ENCODE measurements around the gene TTC21A. TPM values are rescaled to one million over a fixed set of nuclear protein-coding genes. Genes with fewer than 3 reads are reported as not detected.
A peak's percentile ranks its signal among the peaks of the same experiment; 100 is the strongest.
"Not testable (repeated sequence)": the region's sequence is repeated elsewhere in the genome, so short reads cannot be mapped to it uniquely, and the experiment has no call there.

Gene TTC21A
- total RNA-seq, result 10 to 100 TPM in 1 of 5 donors, 1 to 10 TPM in 4; 3.5 to 12.4 (median 5.4) TPM
- 3.2 TPM for total RNA-seq (2013)
- total RNA-seq, result 0.28 to 23.6 (median 3.9) reads per million in 29 experiments

DNA sequence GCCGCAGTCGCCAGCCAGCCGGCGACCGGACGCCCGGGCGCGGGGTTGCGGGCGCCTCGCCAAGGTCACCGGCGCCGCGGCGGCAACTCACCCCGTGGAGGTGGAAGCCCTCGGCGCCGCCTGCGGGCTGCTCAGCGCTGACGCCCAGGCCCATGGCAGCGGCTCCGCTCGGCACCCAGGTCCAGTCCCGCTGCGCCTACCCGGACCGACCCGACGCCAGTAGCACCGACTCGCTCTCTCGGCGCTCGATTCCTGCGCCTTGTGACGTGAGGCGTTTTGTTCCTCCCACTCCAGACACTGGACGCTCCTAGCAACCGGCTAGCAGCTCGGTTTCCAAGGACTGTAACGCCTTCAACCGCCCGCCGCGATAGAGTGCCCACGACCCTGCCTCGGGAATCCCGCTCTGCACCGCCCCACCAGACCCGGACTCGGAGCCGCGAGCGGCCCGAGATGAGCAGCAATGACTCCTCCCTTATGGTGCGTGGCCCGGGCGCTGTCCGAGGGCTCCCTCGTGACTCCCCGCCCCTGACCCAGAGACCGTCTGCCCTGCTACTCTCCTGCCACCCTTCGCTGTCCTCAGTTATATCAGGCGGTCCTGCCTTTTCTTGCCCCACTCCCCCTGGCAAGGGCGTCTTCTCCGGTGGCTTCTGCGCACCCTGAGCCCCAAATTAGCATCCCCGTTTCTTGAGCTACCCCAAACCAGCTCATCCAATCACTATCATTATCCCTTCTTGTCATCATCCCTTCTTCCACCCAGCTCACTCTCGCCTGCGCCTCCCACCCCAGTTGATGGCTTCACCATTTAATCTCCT, at the start of gene TTC21A, which contains the start of gene GORASP1:
TSS of gene TTC21A (plus strand) at position 293 of the 812 bp plus-strand sequence. CDS start at position 451, 158 bp downstream.
TSS of gene GORASP1 (minus strand) at position 240 of the 812 bp plus-strand sequence. CDS start at position 154, 86 bp downstream.
- Mint-ChIP-seq H3K4me1 (peaks cover 54 to 60% (median 56%) of the 10 kb centered on the region in 3 donors), H3K36me3 (no peaks in the 10 kb centered on the region), H3K27me3 (no peaks in the 10 kb centered on the region), H3K9me3 (no peaks in the 10 kb centered on the region), H3K4me3 (peak within 1 kb of the TSS; percentile 87 to 95 (median 93)), H3K27ac (peak within 1 kb of the TSS; percentile 88 to 92)
- WGBS (ENCODE audit: insufficient coverage), result under 1% methylated on average over 74 of the region's 74 CpGs
- no peaks in the 10 kb centered on the region for H3K36me3 ChIP-seq (ENCODE audit: control insufficient read depth in 2 of 2, extremely low read depth in 1 of 2, insufficient read depth in 1 of 2, low read length in 1 of 2)
- POLR2A ChIA-PET, result interaction anchor here in 1 of 2 donors (1.6 kb wide), 1 partner anchor 33 kb away, joined by 4 read pairs; no protein-coding TSS in a partner anchor
- no peaks in the 10 kb centered on the region for H3K9me3 ChIP-seq
- H3K27me3 ChIP-seq (replicated peaks in 1 of 2; ENCODE audit: control insufficient read depth in 2 of 2, extremely low read depth in 1 of 2, insufficient read depth in 2 of 2, low read length in 1 of 2), result no peaks in the 10 kb centered on the region
- DNase-seq (peak; percentile 22 to 76 (median 45)), ATAC-seq (replicated peaks in 1 of 4) (peak; percentile 62 to 68 (median 66))
- H3K4me3 ChIP-seq (ENCODE audit: control insufficient read depth in 1 of 2, extremely low read depth in 1 of 2, low read length in 1 of 2), result peak within 1 kb of the TSS; percentile 78 to 91
- CTCF ChIA-PET, result interaction anchor here (1.0 to 1.4 kb wide), 4 partner anchors 70 to 184 kb away, joined by 4 to 5 read pairs (median 4); no protein-coding TSS in a partner anchor
- H3K27ac ChIP-seq (ENCODE audit: low read length), result peak within 1 kb of the TSS; percentile 48
- peaks cover 7 to 37% of the 10 kb centered on the region in 2 experiments for H3K4me1 ChIP-seq (ENCODE audit: control insufficient read depth in 1 of 2, extremely low read depth in 1 of 2, insufficient read depth in 2 of 2, low read length in 2 of 2)

- WGBS (ENCODE audit: insufficient coverage), result no CpG with 5 or more reads among the region's 2 CpGs
- not testable (repeated sequence) for H3K27ac Mint-ChIP-seq
These were observed 46.3 kb upstream of the TTC21A start for GRCh38 chr3:39061228-39061627.

DNA sequence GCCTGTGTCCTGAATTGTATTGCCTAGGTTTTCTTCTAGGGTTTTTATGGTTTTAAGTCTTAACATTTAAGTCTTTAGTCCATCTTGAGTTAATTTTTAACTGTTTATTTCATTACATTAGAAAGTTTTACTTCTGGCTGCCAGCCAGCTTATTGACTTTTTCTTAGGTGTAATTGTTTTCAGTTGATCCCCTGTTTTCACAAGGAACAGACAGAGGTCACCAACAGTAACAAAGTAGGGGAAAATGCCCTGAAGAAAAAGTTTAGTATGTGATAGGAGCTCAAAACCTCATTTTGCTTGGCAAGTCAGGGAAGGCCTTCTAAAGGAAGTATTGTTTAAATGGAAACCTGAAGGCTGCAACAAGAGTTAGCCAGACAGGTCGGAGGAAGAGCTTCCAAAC, 45.3 kb upstream of the TTC21A start:
- peaks cover 44% of the 10 kb centered on the region for H3K36me3 Mint-ChIP-seq
- H3K9me3 Mint-ChIP-seq, result no peaks in the 10 kb centered on the region
- DNase-seq, result no peak
- Histone ChIP-seq H3K36me3 (ENCODE audit: control insufficient read depth in 2 of 2, extremely low read depth in 1 of 2, insufficient read depth in 1 of 2, low read length in 1 of 2) (peaks cover 3 to 30% of the 10 kb centered on the region in 2 donors), H3K4me3 (ENCODE audit: control insufficient read depth in 1 of 2, extremely low read depth in 1 of 2, low read length in 1 of 2) (no peak overlapping the region), H3K9me3 (no peaks in the 10 kb centered on the region), H3K27ac (ENCODE audit: low read length) (no peak overlapping the region), H3K4me1 (ENCODE audit: control insufficient read depth in 1 of 2, extremely low read depth in 1 of 2, insufficient read depth in 2 of 2, low read length in 2 of 2) (no peaks in the 10 kb centered on the region), H3K27me3 (replicated peaks in 1 of 2; ENCODE audit: control insufficient read depth in 2 of 2, extremely low read depth in 1 of 2, insufficient read depth in 2 of 2, low read length in 1 of 2) (no peaks in the 10 kb centered on the region)
- 60% methylated on average over 1 of the region's 1 CpG for WGBS (ENCODE audit: insufficient coverage)
- CTCF ChIA-PET, result interaction anchor here in 1 of 2 donors (0.9 kb wide), 1 partner anchor 66 kb away, joined by 4 read pairs; no protein-coding TSS in a partner anchor
- H3K4me3 Mint-ChIP-seq, result no peak overlapping the region
- H3K27ac Mint-ChIP-seq, result peak overlapping the region in 1 of 2 donors; percentile 54
- no peak for ATAC-seq (replicated peaks in 1 of 4)
- POLR2A ChIA-PET, result no interaction called here
- no peaks in the 10 kb centered on the region for H3K27me3 Mint-ChIP-seq
- peaks cover 41 to 48% (median 46%) of the 10 kb centered on the region in 3 donors for H3K4me1 Mint-ChIP-seq

More at GRCh38 chr3:39061228-39061627, 46.3 kb upstream of the TTC21A start:
- peaks cover 0 to 22% of the 10 kb centered on the region in 2 donors for H3K36me3 ChIP-seq (ENCODE audit: control insufficient read depth in 2 of 2, extremely low read depth in 1 of 2, insufficient read depth in 1 of 2, low read length in 1 of 2)
- H3K4me3 Mint-ChIP-seq; POLR2A ChIA-PET; H3K9me3 ChIP-seq; H3K4me1 ChIP-seq (ENCODE audit: control insufficient read depth in 1 of 2, extremely low read depth in 1 of 2, insufficient read depth in 2 of 2, low read length in 2 of 2); ATAC-seq (replicated peaks in 1 of 4); DNase-seq; H3K27me3 Mint-ChIP-seq; H3K27ac ChIP-seq (ENCODE audit: low read length); H3K4me3 ChIP-seq (ENCODE audit: control insufficient read depth in 1 of 2, extremely low read depth in 1 of 2, low read length in 1 of 2); H3K9me3 Mint-ChIP-seq; H3K27me3 ChIP-seq (replicated peaks in 1 of 2; ENCODE audit: control insufficient read depth in 2 of 2, extremely low read depth in 1 of 2, insufficient read depth in 2 of 2, low read length in 1 of 2); CTCF ChIA-PET: not testable (repeated sequence)
- Mint-ChIP-seq H3K4me1 (peaks cover 51 to 57% (median 55%) of the 10 kb centered on the region in 3 donors), H3K36me3 (peaks cover 37% of the 10 kb centered on the region)

GRCh38 chr3:39063143-39063542, 44.3 kb upstream of the TTC21A start:
- DNase-seq (no peak), ATAC-seq (replicated peaks in 1 of 4) (no peak)
- Histone ChIP-seq H3K9me3 (no peaks in the 10 kb centered on the region), H3K4me3 (ENCODE audit: control insufficient read depth in 1 of 2, extremely low read depth in 1 of 2, low read length in 1 of 2) (no peak overlapping the region), H3K27me3 (replicated peaks in 1 of 2; ENCODE audit: control insufficient read depth in 2 of 2, extremely low read depth in 1 of 2, insufficient read depth in 2 of 2, low read length in 1 of 2) (no peaks in the 10 kb centered on the region), H3K36me3 (ENCODE audit: control insufficient read depth in 2 of 2, extremely low read depth in 1 of 2, insufficient read depth in 1 of 2, low read length in 1 of 2) (peaks cover 3 to 37% of the 10 kb centered on the region in 2 donors), H3K4me1 (ENCODE audit: control insufficient read depth in 1 of 2, extremely low read depth in 1 of 2, insufficient read depth in 2 of 2, low read length in 2 of 2) (no peaks in the 10 kb centered on the region), H3K27ac (ENCODE audit: low read length) (no peak overlapping the region)
- Mint-ChIP-seq H3K27me3 (no peaks in the 10 kb centered on the region), H3K36me3 (peaks cover 48% of the 10 kb centered on the region), H3K27ac (no peak overlapping the region), H3K4me3 (no peak overlapping the region), H3K4me1 (peaks cover 37 to 45% (median 43%) of the 10 kb centered on the region in 3 donors), H3K9me3 (no peaks in the 10 kb centered on the region)
- no CpG with 5 or more reads among the region's 3 CpGs for WGBS (ENCODE audit: insufficient coverage)
- ChIA-PET POLR2A (no interaction called here), CTCF (no interaction called here)

GRCh38 chr3:39064646-39065045, 42.8 kb upstream of the TTC21A start:
- peak overlapping the region in 1 of 2 donors; percentile 63 for H3K27ac Mint-ChIP-seq
- peaks cover 23 to 33% (median 32%) of the 10 kb centered on the region in 3 donors for H3K4me1 Mint-ChIP-seq
- H3K36me3 ChIP-seq (ENCODE audit: control insufficient read depth in 2 of 2, extremely low read depth in 1 of 2, insufficient read depth in 1 of 2, low read length in 1 of 2), result peaks cover 3 to 48% of the 10 kb centered on the region in 2 donors
- no peaks in the 10 kb centered on the region for H3K27me3 Mint-ChIP-seq
- peaks cover 48% of the 10 kb centered on the region for H3K36me3 Mint-ChIP-seq
- H3K4me1 ChIP-seq (ENCODE audit: control insufficient read depth in 1 of 2, extremely low read depth in 1 of 2, insufficient read depth in 2 of 2, low read length in 2 of 2), result no peaks in the 10 kb centered on the region
- H3K4me3 Mint-ChIP-seq, result no peak overlapping the region
- DNase-seq (no peak), ATAC-seq (replicated peaks in 1 of 4) (no peak)
- ChIA-PET POLR2A (no interaction called here), CTCF (interaction anchor here in 1 of 2 donors (0.9 kb wide), 2 partner anchors 14 to 568 kb away, joined by 3 read pairs; partner anchors contain the start of gene EXOG)
- H3K4me3 ChIP-seq (ENCODE audit: control insufficient read depth in 1 of 2, extremely low read depth in 1 of 2, low read length in 1 of 2), result no peak overlapping the region
- 100% methylated on average over 1 of the region's 1 CpG for WGBS (ENCODE audit: insufficient coverage)
- no peaks in the 10 kb centered on the region for H3K9me3 Mint-ChIP-seq
- no peaks in the 10 kb centered on the region for H3K27me3 ChIP-seq (replicated peaks in 1 of 2; ENCODE audit: control insufficient read depth in 2 of 2, extremely low read depth in 1 of 2, insufficient read depth in 2 of 2, low read length in 1 of 2)
- H3K9me3 ChIP-seq, result no peaks in the 10 kb centered on the region
- no peak overlapping the region for H3K27ac ChIP-seq (ENCODE audit: low read length)

DNA sequence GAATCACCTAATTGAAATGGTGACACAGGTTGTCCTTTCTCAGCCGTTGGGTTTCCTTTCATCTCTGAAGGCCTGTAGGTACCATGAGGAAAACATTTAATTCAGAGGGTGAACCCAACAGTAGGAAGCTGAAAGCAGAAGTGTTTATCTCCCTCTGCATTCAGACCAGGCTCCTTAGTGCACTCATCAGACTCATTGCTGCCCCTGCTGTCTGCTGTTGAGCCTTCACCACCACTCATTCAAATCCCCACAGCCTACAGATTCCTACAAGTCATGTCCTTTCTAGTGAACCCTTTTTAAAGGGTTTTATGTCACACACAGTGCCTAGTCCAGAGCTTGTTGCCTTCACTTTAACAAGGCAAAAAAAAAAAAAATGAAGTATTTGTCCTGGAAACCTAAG, 42.3 kb upstream of the TTC21A start:
- peak in 16 of 35 experiments; percentile 2 to 43 (median 10) for DNase-seq
- ATAC-seq (replicated peaks in 1 of 4), result peak; percentile 45 to 86 (median 64)
- no peak overlapping the region for H3K4me3 ChIP-seq (ENCODE audit: control insufficient read depth in 1 of 2, extremely low read depth in 1 of 2, low read length in 1 of 2)
- peaks cover 51% of the 10 kb centered on the region for H3K36me3 Mint-ChIP-seq
- H3K9me3 ChIP-seq, result no peaks in the 10 kb centered on the region
- H3K9me3 Mint-ChIP-seq, result no peaks in the 10 kb centered on the region
- H3K27me3 Mint-ChIP-seq, result no peaks in the 10 kb centered on the region
- H3K27ac ChIP-seq (ENCODE audit: low read length), result no peak overlapping the region
- peaks cover 23 to 29% (median 29%) of the 10 kb centered on the region in 3 donors for H3K4me1 Mint-ChIP-seq
- CTCF ChIA-PET, result interaction anchor here in 1 of 2 donors (0.9 kb wide), 2 partner anchors 14 to 569 kb away, joined by 3 read pairs; partner anchors contain the start of gene EXOG
- POLR2A ChIA-PET, result interaction anchor here in 1 of 2 donors (0.6 kb wide), 1 partner anchor 44 kb away, joined by 3 read pairs; no protein-coding TSS in a partner anchor
- no peaks in the 10 kb centered on the region for H3K4me1 ChIP-seq (ENCODE audit: control insufficient read depth in 1 of 2, extremely low read depth in 1 of 2, insufficient read depth in 2 of 2, low read length in 2 of 2)
- no peak overlapping the region for H3K4me3 Mint-ChIP-seq
- no peak overlapping the region for H3K27ac Mint-ChIP-seq
- no peaks in the 10 kb centered on the region for H3K27me3 ChIP-seq (replicated peaks in 1 of 2; ENCODE audit: control insufficient read depth in 2 of 2, extremely low read depth in 1 of 2, insufficient read depth in 2 of 2, low read length in 1 of 2)
- no CpG with 5 or more reads among the region's 1 CpG for WGBS (ENCODE audit: insufficient coverage)
- H3K36me3 ChIP-seq (ENCODE audit: control insufficient read depth in 2 of 2, extremely low read depth in 1 of 2, insufficient read depth in 1 of 2, low read length in 1 of 2), result peaks cover 3 to 54% of the 10 kb centered on the region in 2 donors

Measured in T-cell (primary cell).